Measurements from ENCODE around the gene DAB2IP. TPM values are rescaled to one million over a fixed set of nuclear protein-coding genes. Genes with fewer than 3 reads are reported as not detected.
"Not testable (repeated sequence)": the region's sequence is repeated elsewhere in the genome, so short reads cannot be mapped to it uniquely, and the experiment has no call there.

Gene DAB2IP
- 44.7 TPM for total RNA-seq
- long read RNA-seq, partial matches to known transcripts = 50 of 52 reads
- long read RNA-seq, other reads (novel, unspliced or antisense) = 2 of 52 reads

- ATAC-seq (ENCODE audit: poor library complexity) = peak; percentile 74
- intact Hi-C loops (cut with DNase I) = no loop called here
- peak; percentile 77 for DNase-seq
These were observed at the start of gene DAB2IP for GRCh38 chr9:121651295-121652020. Gene DAB2IP, plus strand, starts transcription at chr9:121651634. Its CDS starts 142 bp downstream, at chr9:121651776.

- DNase-seq = no peak
- intact Hi-C loops (cut with DNase I) = loop anchor here (10.0 kb wide), 1 partner anchor 48 kb away; no protein-coding TSS in a partner anchor
These were observed 48.4 kb upstream of the DAB2IP start for GRCh38 chr9:121603028-121603427.

GRCh38 chr9:121604242-121604641 is 47.2 kb upstream of the DAB2IP start:
- intact Hi-C loops (cut with DNase I) = loop anchor here (10.0 kb wide), 1 partner anchor 49 kb away; no protein-coding TSS in a partner anchor
- DNase-seq = no peak
- ATAC-seq (ENCODE audit: poor library complexity) = no peak

More at GRCh38 chr9:121603028-121603427, 48.4 kb upstream of the DAB2IP start:
- ATAC-seq (ENCODE audit: poor library complexity) = no peak

GRCh38 chr9:121604654-121605053 is 46.8 kb upstream of the DAB2IP start:
- no peak for DNase-seq
- intact Hi-C loops (cut with DNase I) = loop anchor here (10.0 kb wide), 1 partner anchor 50 kb away; no protein-coding TSS in a partner anchor
- ATAC-seq (ENCODE audit: poor library complexity) = no peak

GRCh38 chr9:121607434-121608167 is 43.8 kb upstream of the DAB2IP start:
- intact Hi-C loops (cut with DNase I) = loop anchor here (10.0 kb wide), 1 partner anchor 53 kb away; no protein-coding TSS in a partner anchor

GRCh38 chr9:121608168-121608853 is 43.1 kb upstream of the DAB2IP start:
- ATAC-seq (ENCODE audit: poor library complexity) = no peak
- intact Hi-C loops (cut with DNase I) = loop anchor here (10.0 kb wide), 1 partner anchor 54 kb away; no protein-coding TSS in a partner anchor
- DNase-seq = no peak

More at GRCh38 chr9:121607434-121608167, 43.8 kb upstream of the DAB2IP start:
- ATAC-seq (ENCODE audit: poor library complexity) (peak; percentile 82), DNase-seq (peak; percentile 79)

- ATAC-seq (ENCODE audit: poor library complexity) (peak; percentile 40), DNase-seq (peak; percentile 73)
- intact Hi-C loops (cut with DNase I) = loop anchor here (10.0 kb wide), 1 partner anchor 55 kb away; no protein-coding TSS in a partner anchor
These were observed 41.4 kb upstream of the DAB2IP start for GRCh38 chr9:121609822-121610637.

GRCh38 chr9:121610638-121610953 is 40.8 kb upstream of the DAB2IP start:
- intact Hi-C loops (cut with DNase I) = no loop called here
- DNase-seq (no peak), ATAC-seq (ENCODE audit: poor library complexity) (no peak)

GRCh38 chr9:121612511-121612998 is 38.9 kb upstream of the DAB2IP start:
- ATAC-seq (ENCODE audit: poor library complexity) (peak; percentile 38), DNase-seq (no peak)
- intact Hi-C loops (cut with DNase I) = no loop called here

- ATAC-seq (ENCODE audit: poor library complexity) = peak; percentile 32
- DNase-seq = no peak
- intact Hi-C loops (cut with DNase I) = no loop called here
These were observed 38.3 kb upstream of the DAB2IP start for GRCh38 chr9:121613009-121613752.

- DNase-seq (no peak), ATAC-seq (ENCODE audit: poor library complexity) (no peak)
- intact Hi-C loops (cut with DNase I) = no loop called here
These were observed 35.2 kb upstream of the DAB2IP start for GRCh38 chr9:121616123-121616755.

GRCh38 chr9:121618504-121618903 is 32.9 kb upstream of the DAB2IP start:
- intact Hi-C loops (cut with DNase I) = no loop called here
- no peak for DNase-seq
- ATAC-seq (ENCODE audit: poor library complexity) = no peak

GRCh38 chr9:121618910-121619309 is 32.5 kb upstream of the DAB2IP start:
- DNase-seq = not testable (repeated sequence)
- ATAC-seq (ENCODE audit: poor library complexity) = peak; percentile 23

GRCh38 chr9:121619545-121620324 is 31.7 kb upstream of the DAB2IP start:
- intact Hi-C loops (cut with DNase I) = no loop called here
- ATAC-seq (ENCODE audit: poor library complexity) (peak; percentile 42), DNase-seq (peak; percentile 65)

More at GRCh38 chr9:121618910-121619309, 32.5 kb upstream of the DAB2IP start:
- intact Hi-C loops (cut with DNase I) = not testable (repeated sequence)

GRCh38 chr9:121620325-121620673 is 31.1 kb upstream of the DAB2IP start:
- DNase-seq (no peak), ATAC-seq (ENCODE audit: poor library complexity) (no peak)
- intact Hi-C loops (cut with DNase I) = no loop called here

- DNase-seq = no peak
- ATAC-seq (ENCODE audit: poor library complexity) = no peak
- intact Hi-C loops (cut with DNase I) = no loop called here
These were observed 30.5 kb upstream of the DAB2IP start for GRCh38 chr9:121620777-121621449.
